GM21447 (cell line): Measurements from ENCODE around the gene ST7.
"Not testable (repeated sequence)": the region's sequence is repeated elsewhere in the genome, so short reads cannot be mapped to it uniquely, and the experiment has no call there.

Experiments used
- ATAC-seq: cut with Tn5 transposase; IDR thresholded peaks from one replicate; pipeline ENCODE4 v1.9.1; 2021; ENCODE audit not compliant: unreplicated experiment

ST7 gene

GRCh38 chr7:117212969-117213877 is 259.9 kb downstream of the ST7 start:
- peak; percentile 86 for ATAC-seq

DNA sequence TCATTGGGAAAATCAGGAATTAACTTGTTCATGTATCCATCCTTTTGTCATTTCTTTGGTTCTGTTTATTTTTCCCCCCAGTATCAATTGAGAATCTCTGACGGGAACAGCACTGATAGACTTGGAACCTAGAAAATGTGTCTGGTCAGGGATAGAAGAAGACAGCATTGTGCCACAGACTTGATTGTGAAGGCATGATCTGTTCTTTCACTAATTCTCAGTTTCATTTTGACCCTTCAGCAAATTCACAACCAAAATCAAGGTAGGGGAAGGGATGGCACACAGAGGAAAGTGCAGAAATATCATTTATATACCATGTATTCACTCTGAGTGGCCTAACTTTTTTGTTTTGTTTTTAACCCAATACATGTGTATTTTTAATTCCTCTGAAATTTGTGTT is 262.7 kb downstream of the ST7 start:
- ATAC-seq, result no peak

DNA sequence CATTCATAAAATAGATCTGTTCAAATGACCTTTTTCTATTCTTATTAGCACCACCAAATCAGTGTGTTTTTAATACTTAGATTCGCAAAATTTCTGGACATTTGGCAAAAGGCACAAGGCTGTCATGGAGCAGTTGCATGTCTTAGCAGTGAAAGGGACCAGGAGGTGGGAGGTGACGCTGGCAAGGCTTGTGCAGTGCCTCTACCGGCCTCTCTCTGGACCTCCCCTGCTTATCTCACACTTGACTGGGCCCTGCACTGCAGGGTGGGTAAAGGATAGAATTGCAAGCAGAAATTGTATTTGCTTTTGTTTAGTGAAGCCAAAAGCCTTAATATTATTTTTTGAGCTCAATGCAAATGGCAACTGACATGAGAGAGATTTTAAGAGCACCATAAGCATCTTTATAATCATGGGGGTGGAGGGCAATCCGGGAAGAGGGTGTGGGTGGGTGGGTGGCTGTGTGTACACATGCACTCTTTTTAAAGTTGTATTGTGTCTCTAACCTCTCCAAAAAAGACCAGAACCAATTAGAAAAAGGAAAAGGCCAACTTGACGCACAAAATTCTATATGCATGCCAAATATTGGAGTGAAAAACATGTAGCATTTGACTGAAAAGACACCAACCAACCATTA is 263.3 kb downstream of the ST7 start:
- ATAC-seq, result no peak

DNA sequence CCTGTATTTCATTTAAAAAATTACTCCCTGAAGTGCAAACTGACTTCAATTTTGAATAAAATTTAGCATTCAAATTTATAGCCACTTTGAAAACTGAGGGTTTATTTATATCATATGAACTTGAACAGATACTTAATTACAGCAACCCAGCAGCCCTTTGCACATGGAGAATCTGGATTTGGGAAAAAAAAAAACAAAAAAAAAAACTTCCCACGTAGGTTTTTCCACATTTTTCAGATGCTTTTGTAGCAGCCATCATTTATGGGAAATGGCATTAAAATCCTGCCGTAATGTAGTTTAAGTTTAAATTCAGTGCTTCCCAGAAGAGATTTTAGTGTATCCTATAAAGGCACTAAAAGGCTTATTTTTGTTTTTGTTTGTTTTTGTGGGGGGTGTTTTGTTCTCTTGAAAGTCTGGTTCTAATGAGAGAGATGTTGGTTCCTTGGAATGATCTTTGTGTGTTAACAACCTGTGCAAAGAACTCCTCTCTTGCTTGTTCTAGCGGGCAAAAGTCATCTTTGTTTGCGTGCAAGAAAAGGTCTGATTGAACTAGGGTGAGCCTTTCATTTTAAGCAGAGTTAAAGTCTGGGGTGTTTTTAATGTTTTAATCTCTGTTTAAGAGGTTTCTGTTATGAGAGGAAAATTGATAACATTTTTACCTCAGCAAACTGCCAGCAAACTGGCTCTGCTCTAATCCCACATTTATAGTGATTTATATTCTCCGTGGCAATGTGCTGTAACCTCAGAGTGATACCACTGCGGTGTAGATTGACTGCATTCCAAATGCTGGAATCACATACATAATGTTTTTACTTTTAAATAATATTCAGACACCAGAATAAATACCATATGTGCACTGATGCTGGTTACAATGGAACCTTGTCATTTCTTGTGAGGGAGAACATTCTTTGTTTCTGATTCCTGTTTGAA is 264.1 kb downstream of the ST7 start:
- ATAC-seq, result no peak

GRCh38 chr7:117218700-117219099 is 265.4 kb downstream of the ST7 start:
- no peak for ATAC-seq

GRCh38 chr7:117219485-117219884 is 266.2 kb downstream of the ST7 start:
- no peak for ATAC-seq

- ATAC-seq, result no peak
These were observed 267.5 kb downstream of the ST7 start for GRCh38 chr7:117220836-117221235.

GRCh38 chr7:117225536-117225935 is 272.2 kb downstream of the ST7 start:
- ATAC-seq, result no peak

DNA sequence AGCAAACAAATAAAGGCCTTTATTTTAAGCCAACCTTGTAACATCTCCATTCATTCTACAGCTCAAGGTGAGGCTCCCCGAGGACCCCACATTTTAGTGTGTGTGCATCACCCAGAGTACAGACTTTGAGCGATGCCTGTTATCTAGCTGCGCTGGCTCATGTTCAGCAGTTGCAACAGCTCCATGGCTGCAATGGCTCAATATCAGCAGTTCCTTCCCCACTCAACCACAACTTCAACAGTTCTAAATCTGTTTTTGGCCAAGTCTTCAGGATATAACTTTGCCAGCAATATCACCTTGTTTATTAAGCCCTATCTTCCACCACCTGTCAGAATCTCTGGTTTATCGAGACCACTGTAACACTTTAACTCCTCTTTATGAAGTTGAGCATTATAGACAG is 273.8 kb downstream of the ST7 start:
- ATAC-seq, result no peak

DNA sequence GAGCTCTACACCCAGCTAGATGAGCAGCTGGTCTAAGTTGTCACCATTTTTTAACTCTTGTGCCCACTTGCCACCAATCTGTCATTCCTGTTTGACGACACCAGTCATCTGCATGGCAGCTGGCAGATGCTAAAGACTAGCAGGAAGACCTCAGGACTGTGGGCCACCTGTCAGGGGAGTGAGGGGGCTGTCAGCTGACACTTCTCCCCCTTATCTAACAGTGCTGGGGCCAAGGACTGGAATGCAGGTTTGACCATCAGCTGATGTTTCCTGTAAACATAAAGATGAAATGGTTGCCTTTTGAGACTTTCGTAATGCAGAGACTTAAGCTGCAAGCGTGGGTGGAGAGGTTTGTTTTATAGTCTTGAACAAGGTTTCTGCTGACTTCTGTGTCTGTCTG is 276.0 kb downstream of the ST7 start:
- no peak for ATAC-seq

- ATAC-seq, result peak; percentile 82
These were observed 277.2 kb downstream of the ST7 start for GRCh38 chr7:117230276-117231046.

DNA sequence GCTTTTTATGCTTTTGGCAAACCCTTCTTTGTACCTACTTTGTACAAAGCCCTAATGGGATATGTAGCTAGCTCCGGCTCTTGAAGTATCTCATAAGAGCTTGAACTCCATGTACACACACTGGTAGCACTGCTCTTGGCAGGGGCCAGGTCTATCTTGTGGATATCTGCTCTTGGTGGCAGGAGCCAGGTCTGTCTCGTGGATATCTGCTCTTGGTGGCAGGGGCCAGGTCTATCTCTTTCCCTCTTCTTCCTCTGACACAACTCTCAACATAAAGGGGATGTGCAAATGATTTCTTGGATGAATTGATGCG is 277.7 kb downstream of the ST7 start:
- no peak for ATAC-seq

DNA sequence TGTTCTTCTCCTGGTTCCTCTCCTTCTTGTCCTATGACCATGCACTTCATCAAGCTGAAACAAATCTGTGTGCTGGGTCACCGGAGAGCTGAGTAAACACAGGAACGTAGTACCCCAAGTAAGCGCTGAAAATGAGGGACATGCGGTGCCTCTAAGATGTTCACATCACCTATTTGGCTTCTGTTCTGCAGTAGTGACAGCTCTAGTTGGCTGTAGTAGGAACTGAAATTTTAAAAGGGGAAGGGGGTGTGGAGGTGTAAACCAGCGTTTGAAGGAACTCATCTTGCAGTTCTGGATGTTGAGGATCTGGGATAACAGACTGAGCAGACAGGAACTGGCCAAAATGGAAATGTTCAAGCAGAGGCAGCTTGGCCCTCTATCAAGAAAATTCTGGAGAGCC is 284.3 kb downstream of the ST7 start:
- no peak for ATAC-seq

DNA sequence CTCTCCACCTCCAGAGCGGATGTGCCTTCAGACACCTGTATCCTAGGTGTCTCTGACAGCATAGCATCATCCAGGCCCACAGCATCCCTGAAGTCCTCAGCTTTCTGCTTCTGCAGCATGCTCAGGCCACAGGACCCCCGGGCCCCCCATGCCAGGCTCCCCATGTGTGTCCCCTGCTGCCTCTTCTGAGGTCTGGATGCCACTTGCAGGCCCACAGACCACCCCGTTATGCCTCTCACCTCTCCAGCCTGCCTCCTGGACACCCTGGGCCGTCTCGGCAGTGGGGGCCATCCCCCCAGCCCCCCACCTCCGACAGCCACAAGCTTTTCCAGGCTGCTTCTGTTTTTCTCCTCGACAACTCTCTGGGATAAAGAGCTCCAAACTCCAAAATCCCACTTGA is 285.2 kb downstream of the ST7 start:
- no peak for ATAC-seq

GRCh38 chr7:117238937-117239336 is 285.6 kb downstream of the ST7 start:
- no peak for ATAC-seq

DNA sequence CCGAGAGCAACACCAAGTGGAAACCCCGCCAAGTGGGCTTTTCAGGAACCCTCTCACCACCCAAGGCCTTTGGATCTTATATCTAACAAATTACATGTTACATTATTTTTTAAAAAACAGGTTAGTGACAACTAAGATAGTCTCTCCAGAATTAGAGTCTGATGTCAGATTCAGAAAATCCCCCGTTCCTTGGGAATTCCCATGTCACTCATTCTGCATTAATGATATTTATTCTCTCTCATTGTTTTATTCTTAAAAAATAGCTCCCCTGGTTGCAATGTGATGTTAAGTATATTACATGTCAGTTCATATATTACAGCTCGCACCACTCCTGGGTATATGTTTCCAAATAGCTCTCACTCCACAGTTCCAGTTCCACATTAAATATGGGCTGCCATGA is 287.8 kb downstream of the ST7 start:
- no peak for ATAC-seq

DNA sequence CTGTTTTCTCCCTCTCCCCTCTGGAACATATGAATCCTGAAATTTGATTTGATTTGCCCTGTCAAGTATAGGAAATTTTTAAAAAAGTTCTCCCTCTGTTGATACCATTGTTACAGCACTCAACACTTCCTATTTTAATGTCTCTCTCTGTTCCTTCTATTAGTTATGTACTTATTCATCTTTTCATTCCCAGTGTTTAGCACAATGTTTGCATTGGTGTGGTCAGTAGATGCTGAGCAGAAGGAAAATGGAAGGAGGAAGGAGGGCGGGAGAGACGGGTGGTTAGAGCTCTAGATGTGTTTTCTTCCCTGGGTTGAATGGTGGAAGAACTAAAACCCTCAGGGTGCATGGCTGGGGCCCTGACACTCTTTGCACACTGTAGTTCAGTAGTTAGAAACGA is 290.1 kb downstream of the ST7 start:
- no peak for ATAC-seq

GRCh38 chr7:117245703-117246102 is 292.4 kb downstream of the ST7 start:
- ATAC-seq, result not testable (repeated sequence)

DNA sequence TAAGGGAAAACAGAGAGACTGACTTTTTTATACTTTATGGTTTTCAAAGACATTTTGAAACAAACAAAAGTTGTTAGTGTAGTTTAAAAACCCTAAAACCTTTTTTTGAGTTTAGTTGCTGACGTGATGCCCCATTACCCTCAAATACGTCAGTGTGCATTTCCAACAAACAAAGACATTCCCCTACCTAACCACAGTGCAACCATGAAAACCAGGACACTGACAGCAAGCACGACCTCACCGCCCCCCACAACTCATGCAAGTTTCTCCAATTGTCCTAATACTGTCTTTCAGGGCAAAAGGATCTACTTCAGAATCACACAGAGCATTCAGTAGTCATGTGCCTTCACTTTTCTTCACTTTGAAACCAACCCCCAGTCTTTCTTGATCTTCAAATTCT is 294.5 kb downstream of the ST7 start:
- ATAC-seq, result no peak

GRCh38 chr7:117248829-117249228 is 295.5 kb downstream of the ST7 start:
- no peak for ATAC-seq

GRCh38 chr7:117249696-117250095 is 296.4 kb downstream of the ST7 start:
- no peak for ATAC-seq
